ENCODE measurements around the gene SREBF2.

DNA sequence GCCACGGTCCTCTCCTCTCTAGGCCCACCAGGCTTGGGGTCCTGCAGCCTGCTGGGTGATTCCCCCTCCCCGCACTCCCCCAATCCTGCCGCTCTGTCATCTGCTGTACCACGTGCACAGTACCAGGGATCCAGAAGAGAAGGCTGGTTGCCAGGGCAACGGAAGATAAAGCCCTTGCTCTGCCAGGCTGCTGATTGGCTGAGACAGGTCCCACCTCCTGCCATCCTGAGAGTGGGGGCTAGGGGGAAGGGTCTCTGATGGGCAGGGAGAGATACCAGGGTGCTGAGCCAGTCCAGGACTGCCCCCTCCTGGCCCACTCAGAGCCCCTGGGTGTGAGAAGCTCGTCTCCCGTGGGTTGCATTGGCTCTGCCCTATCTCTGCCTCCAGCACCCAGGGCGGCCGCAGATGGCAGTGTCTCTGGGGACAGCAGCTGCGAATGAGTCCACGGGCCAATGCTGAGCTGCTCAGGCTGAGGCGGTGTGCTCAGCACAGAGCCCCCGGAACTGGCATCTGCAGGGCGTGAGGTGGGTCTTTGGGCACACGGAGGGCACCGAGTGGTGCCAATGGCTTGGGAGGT, 119.1 kb downstream of the SREBF2 start, which contains the start of gene SMIM45:
- TF ChIP-seq POLR2A (IDR thresholded peaks at IDR 0.05; ENCODE audit: extremely low read depth, insufficient read length) (no peak), MAX (IDR thresholded peaks at IDR 0.05; ENCODE audit: low read depth, low read length) (no peak)
- TF ChIP-seq, protein P1, sequence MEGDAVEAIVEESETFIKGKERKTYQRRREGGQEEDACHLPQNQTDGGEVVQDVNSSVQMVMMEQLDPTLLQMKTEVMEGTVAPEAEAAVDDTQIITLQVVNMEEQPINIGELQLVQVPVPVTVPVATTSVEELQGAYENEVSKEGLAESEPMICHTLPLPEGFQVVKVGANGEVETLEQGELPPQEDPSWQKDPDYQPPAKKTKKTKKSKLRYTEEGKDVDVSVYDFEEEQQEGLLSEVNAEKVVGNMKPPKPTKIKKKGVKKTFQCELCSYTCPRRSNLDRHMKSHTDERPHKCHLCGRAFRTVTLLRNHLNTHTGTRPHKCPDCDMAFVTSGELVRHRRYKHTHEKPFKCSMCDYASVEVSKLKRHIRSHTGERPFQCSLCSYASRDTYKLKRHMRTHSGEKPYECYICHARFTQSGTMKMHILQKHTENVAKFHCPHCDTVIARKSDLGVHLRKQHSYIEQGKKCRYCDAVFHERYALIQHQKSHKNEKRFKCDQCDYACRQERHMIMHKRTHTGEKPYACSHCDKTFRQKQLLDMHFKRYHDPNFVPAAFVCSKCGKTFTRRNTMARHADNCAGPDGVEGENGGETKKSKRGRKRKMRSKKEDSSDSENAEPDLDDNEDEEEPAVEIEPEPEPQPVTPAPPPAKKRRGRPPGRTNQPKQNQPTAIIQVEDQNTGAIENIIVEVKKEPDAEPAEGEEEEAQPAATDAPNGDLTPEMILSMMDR (IDR thresholded peaks at IDR 0.05; ENCODE audit: low read depth, low read length): no peak
